ENCODE data around the gene CAMK4. TPM values are rescaled to one million over a fixed set of nuclear protein-coding genes. Genes with fewer than 3 reads are reported as not detected.

CAMK4 gene
- total RNA-seq, 4 donors from 2014 or later = 0.49 to 4.1 (median 0.94) TPM

GRCh38 chr5:111486926-111487325 lies 262.7 kb downstream of the CAMK4 start:
- intact Hi-C loops (cut with DNase I; ENCODE audit: low total_unique reads) = no loop called here
- no peak for DNase-seq (ENCODE audit: low spot score in 2 of 2)
- no peak overlapping the region for H3K4me3 ChIP-seq (ENCODE audit: low read depth, poor library complexity, severe bottlenecking)
- no peak for TF ChIP-seq CTCF (IDR thresholded peaks at IDR 0.05)
- TF ChIP-seq POLR2A (IDR thresholded peaks at IDR 0.05) = no peak

GRCh38 chr5:111488353-111488752 lies 264.2 kb downstream of the CAMK4 start:
- intact Hi-C loops (cut with DNase I; ENCODE audit: low total_unique reads) = no loop called here
- no peak for DNase-seq (ENCODE audit: low spot score in 2 of 2)
- no peak overlapping the region for H3K4me3 ChIP-seq (ENCODE audit: low read depth, poor library complexity, severe bottlenecking)
- TF ChIP-seq CTCF (IDR thresholded peaks at IDR 0.05) (no peak), POLR2A (IDR thresholded peaks at IDR 0.05) (no peak)

DNA sequence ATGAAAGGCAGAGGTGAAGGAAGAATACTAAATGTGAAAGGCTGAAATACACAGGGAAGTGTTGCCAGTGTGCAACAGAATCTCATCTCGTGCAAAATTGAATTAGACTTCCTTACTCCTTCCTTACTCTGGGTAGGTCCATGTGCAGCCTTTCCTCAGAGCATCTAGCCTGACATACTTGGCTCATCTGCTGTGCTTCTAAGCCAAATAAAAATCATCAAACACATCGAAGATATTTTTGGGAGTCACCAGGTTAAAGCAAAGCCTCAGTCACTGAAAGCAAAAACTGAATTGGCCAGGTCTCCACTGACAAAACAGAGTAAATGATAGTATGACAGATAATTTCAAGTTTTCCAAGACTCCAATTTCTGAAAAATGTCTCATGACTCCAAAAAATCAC lies 268.8 kb downstream of the CAMK4 start:
- intact Hi-C loops (cut with DNase I; ENCODE audit: low total_unique reads) = no loop called here
- no peak for DNase-seq (ENCODE audit: low spot score in 2 of 2)
- 37 to 67% methylated on average over 2 of the region's 2 CpGs for WGBS, 2 donors
- TF ChIP-seq CTCF (IDR thresholded peaks at IDR 0.05) (no peak), POLR2A (IDR thresholded peaks at IDR 0.05) (no peak)
- H3K4me3 ChIP-seq (ENCODE audit: low read depth, poor library complexity, severe bottlenecking) = no peak overlapping the region

- WGBS, 2 donors = 54 to 68% methylated on average over 2 of the region's 2 CpGs
- H3K4me3 ChIP-seq (ENCODE audit: low read depth, poor library complexity, severe bottlenecking) = no peak overlapping the region
- no peak for DNase-seq (ENCODE audit: low spot score in 2 of 2)
- intact Hi-C loops (cut with DNase I; ENCODE audit: low total_unique reads) = no loop called here
- TF ChIP-seq POLR2A (IDR thresholded peaks at IDR 0.05) = no peak
- TF ChIP-seq CTCF (IDR thresholded peaks at IDR 0.05) = no peak
Measured at GRCh38 chr5:111494355-111494999, 270.3 kb downstream of the CAMK4 start.

DNA sequence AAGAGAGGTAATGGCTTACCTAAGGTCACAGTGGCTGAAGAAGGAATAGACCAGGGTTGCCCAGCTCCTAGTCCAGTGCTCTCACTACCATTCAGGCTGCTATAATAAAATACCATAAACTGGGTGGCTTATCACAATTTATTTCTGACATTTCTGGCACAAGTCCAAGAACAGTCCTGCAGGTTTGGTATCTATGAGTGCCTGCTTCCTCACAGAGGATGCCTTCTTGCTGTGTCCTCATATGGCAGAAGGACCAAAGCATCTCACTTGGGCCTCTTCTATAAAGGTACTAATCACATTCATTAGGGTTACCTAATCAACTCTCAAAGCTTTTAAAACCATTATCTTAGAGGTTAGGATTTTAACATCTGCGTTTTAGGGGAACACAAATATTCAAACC lies 271.0 kb downstream of the CAMK4 start:
- no peak overlapping the region for H3K4me3 ChIP-seq (ENCODE audit: low read depth, poor library complexity, severe bottlenecking)
- intact Hi-C loops (cut with DNase I; ENCODE audit: low total_unique reads) = no loop called here
- no peak for TF ChIP-seq POLR2A (IDR thresholded peaks at IDR 0.05)
- no peak for TF ChIP-seq CTCF (IDR thresholded peaks at IDR 0.05)
- no peak for DNase-seq (ENCODE audit: low spot score in 2 of 2)
- WGBS, 2 donors = 90 to 97% methylated on average over 1 of the region's 1 CpG

DNA sequence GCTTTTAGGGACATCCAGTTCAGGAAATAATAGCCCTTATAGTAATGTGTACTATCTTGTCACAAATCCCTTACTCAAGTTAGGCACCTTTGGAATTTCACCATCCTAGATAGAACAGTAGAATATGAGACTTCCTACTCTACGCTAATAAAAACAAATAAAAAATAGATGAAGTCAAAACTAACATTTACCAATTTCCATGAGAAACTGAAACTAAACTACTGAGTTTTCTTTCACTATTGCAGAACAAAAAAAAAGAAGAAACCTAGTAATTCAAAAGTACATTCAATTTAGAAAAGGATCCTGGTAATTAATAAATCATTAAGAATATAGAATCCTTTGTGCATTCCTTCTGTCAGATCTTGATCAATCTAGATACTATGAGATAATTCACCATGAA lies 274.2 kb downstream of the CAMK4 start:
- intact Hi-C loops (cut with DNase I; ENCODE audit: low total_unique reads) = no loop called here
- DNase-seq (ENCODE audit: low spot score in 2 of 2) = no peak
- TF ChIP-seq CTCF (IDR thresholded peaks at IDR 0.05) (no peak), POLR2A (IDR thresholded peaks at IDR 0.05) (no peak)
- WGBS, 2 donors = 79 to 94% methylated on average over 1 of the region's 1 CpG
- no peak overlapping the region for H3K4me3 ChIP-seq (ENCODE audit: low read depth, poor library complexity, severe bottlenecking)
